H1 (cell line): Measurements from ENCODE around the gene TEX2. TPM values are rescaled to one million over a fixed set of nuclear protein-coding genes. Genes with fewer than 3 reads are reported as not detected.

ENCODE experiments used
- CTCF ChIA-PET: fragments of 300-600 bp; sonication (Branson Sonifier 250); formaldehyde crosslinking; loops from one replicate; lab custom pipeline; 2021; ENCODE audit not compliant: partially characterized antibody; lab: Charles Lee
- POLR2A ChIA-PET: fragments of 300-600 bp; sonication (Branson Sonifier 250); formaldehyde crosslinking; loops from one replicate; lab custom pipeline; 2021; ENCODE audit warnings: inconsistent platforms; ENCODE audit not compliant: partially characterized antibody; lab: Charles Lee
- DNase-seq, 2 experiments: peaks; one replicate each; pipeline versions ENCODE4 v3.0.0 to v3.0.0-alpha.2; 2010 to 2022; ENCODE audit warnings: low spot score in 2 of 2, low read depth in 1 of 2, mixed read lengths in 1 of 2
- FAIRE-seq: peaks from 2 replicates; lab custom pipeline; 2011; peaks lifted over from hg19 to GRCh38; lab: Jason Lieb, UNC
- H2AFZ ChIP-seq: 2 replicates; pipeline ENCODE4 v1.8.1; 2012; ENCODE audit warnings: low read length, inconsistent platforms
- H2AK5ac ChIP-seq: 2 replicates; pipeline ENCODE4 v1.6.1; 2013; ENCODE audit warnings: low read depth, low read length
- H2BK120ac ChIP-seq: replicated peaks from 2 replicates; pipeline ENCODE3; 2013; ENCODE audit warnings: low read depth, low read length, inconsistent platforms
- H2BK12ac ChIP-seq: 2 replicates; pipeline ENCODE4 v1.6.1; 2013; ENCODE audit warnings: low read depth, low read length
- H2BK15ac ChIP-seq: 2 replicates; pipeline ENCODE4 v1.6.1; 2013; ENCODE audit warnings: low read length
- H2BK20ac ChIP-seq: 2 replicates; pipeline ENCODE4 v1.6.1; 2013; ENCODE audit warnings: low read length
- H2BK5ac ChIP-seq: 2 replicates; pipeline ENCODE4 v1.6.1; 2013; ENCODE audit warnings: low read depth, low read length
- H3K14ac ChIP-seq: 2 replicates; pipeline ENCODE4 v1.6.1; 2013; ENCODE audit warnings: inconsistent platforms; ENCODE audit not compliant: insufficient read length
- H3K18ac ChIP-seq: 2 replicates; pipeline ENCODE4 v1.6.1; 2013; ENCODE audit warnings: low read length; ENCODE audit errors: extremely low read depth
- H3K23ac ChIP-seq: 2 replicates; pipeline ENCODE4 v1.6.1; 2013; ENCODE audit warnings: inconsistent platforms; ENCODE audit not compliant: insufficient read length
- H3K23me2 ChIP-seq: 2 replicates; pipeline ENCODE4 v1.6.1; 2013; ENCODE audit warnings: low read depth, low read length
- H3K27ac ChIP-seq: 2 replicates; pipeline ENCODE4 v1.6.1; 2011; ENCODE audit warnings: low read depth, low read length, inconsistent platforms
- H3K27me3 ChIP-seq, 4 experiments: replicated peaks in 1 of 4; 1 replicate in 1 of 4; 2 replicates in 3 of 4; pipeline versions ENCODE4 v1.6.1 to v1.8.1; 2011 to 2013; ENCODE audit warnings: low read length in 3 of 4, mild to moderate bottlenecking in 3 of 4, inconsistent platforms in 2 of 4, mixed read lengths in 2 of 4, moderate library complexity in 1 of 4; ENCODE audit not compliant: control insufficient read depth in 3 of 4, insufficient read depth in 3 of 4; ENCODE audit errors: extremely low read depth in 1 of 4
- H3K36me3 ChIP-seq, 4 experiments: 2 replicates each; pipeline versions ENCODE4 v1.6.1 to v1.8.1; 2011 to 2013; ENCODE audit warnings: mild to moderate bottlenecking in 4 of 4, low read length in 3 of 4, moderate library complexity in 2 of 4, control low read depth in 1 of 4, inconsistent platforms in 1 of 4; ENCODE audit not compliant: insufficient read depth in 4 of 4, control insufficient read depth in 2 of 4
- H3K4ac ChIP-seq: replicated peaks from 2 replicates; pipeline ENCODE3; 2013; ENCODE audit warnings: low read length, low read depth, mixed read lengths, inconsistent platforms; ENCODE audit not compliant: insufficient read length
- H3K4me1 ChIP-seq, 4 experiments: replicated peaks in 1 of 4; 1 replicate in 1 of 4; 2 replicates in 3 of 4; pipeline versions ENCODE4 v1.6.1 to v1.8.1; 2011 to 2013; ENCODE audit warnings: low read length in 3 of 4, inconsistent platforms in 2 of 4, mixed read lengths in 1 of 4; ENCODE audit not compliant: insufficient read depth in 4 of 4, control insufficient read depth in 3 of 4
- H3K4me2 ChIP-seq, 2 experiments: 2 replicates each; pipeline versions ENCODE4 v1.6.1 to v1.8.1; 2011 to 2013; ENCODE audit warnings: low read depth in 2 of 2, low read length in 2 of 2, control low read depth in 1 of 2, inconsistent platforms in 1 of 2, mild to moderate bottlenecking in 1 of 2; ENCODE audit not compliant: insufficient read depth in 1 of 2
- H3K4me3 ChIP-seq, 4 experiments: fragments of 200-600, 300-600 bp in 1 of 4; sonication (generic), shearing (Covaris generic), sonication (Bioruptor Twin) in 1 of 4; 2 replicates each; pipeline versions ENCODE4 v1.5.1 to v1.8.1; 2011 to 2016; ENCODE audit warnings: low read length in 4 of 4, low read depth in 3 of 4, control low read depth in 2 of 4, inconsistent platforms in 2 of 4, mild to moderate bottlenecking in 2 of 4, mixed read lengths in 1 of 4, moderate library complexity in 1 of 4; ENCODE audit not compliant: insufficient read depth in 2 of 4; ENCODE audit errors: extremely low read depth in 1 of 4
- H3K56ac ChIP-seq: replicated peaks from 2 replicates; pipeline ENCODE3; 2013; ENCODE audit warnings: low read depth, mild to moderate bottlenecking, mixed read lengths, low read length, inconsistent platforms; ENCODE audit not compliant: insufficient read length
- H3K79me1 ChIP-seq: 2 replicates; pipeline ENCODE4 v1.6.1; 2013; ENCODE audit warnings: low read depth, low read length, control low read depth
- H3K79me2 ChIP-seq, 2 experiments: 2 replicates each; pipeline versions ENCODE4 v1.6.1 to v1.8.1; 2012 to 2013; ENCODE audit warnings: low read length in 2 of 2, mild to moderate bottlenecking in 2 of 2, inconsistent platforms in 1 of 2; ENCODE audit not compliant: insufficient read depth in 2 of 2, control insufficient read depth in 1 of 2
- H3K9ac ChIP-seq, 4 experiments: replicated peaks in 1 of 4; 1 replicate in 1 of 4; 2 replicates in 3 of 4; pipeline versions ENCODE4 v1.6.1 to v1.8.1; 2011 to 2013; ENCODE audit warnings: low read depth in 3 of 4, low read length in 3 of 4, control low read depth in 2 of 4, mild to moderate bottlenecking in 2 of 4, moderate library complexity in 2 of 4, inconsistent platforms in 1 of 4; ENCODE audit errors: extremely low read depth in 1 of 4
- H3K9me3 ChIP-seq, 2 experiments: 2 replicates each; pipeline versions ENCODE4 v1.6.1 to v1.8.1; 2012 to 2013; ENCODE audit warnings: mild to moderate bottlenecking in 2 of 2, moderate library complexity in 2 of 2, control low read depth in 1 of 2, inconsistent platforms in 1 of 2, low read depth in 1 of 2, low read length in 1 of 2, mixed read lengths in 1 of 2; ENCODE audit not compliant: insufficient read depth in 2 of 2
- H4K20me1 ChIP-seq, 2 experiments: replicated peaks in 1 of 2; 2 replicates each; pipeline versions ENCODE3 to v1.8.1; 2011 to 2013; ENCODE audit warnings: inconsistent platforms in 2 of 2, low read length in 2 of 2, mild to moderate bottlenecking in 1 of 2; ENCODE audit not compliant: insufficient read depth in 2 of 2, control insufficient read depth in 1 of 2
- H4K5ac ChIP-seq: 2 replicates; pipeline ENCODE4 v1.6.1; 2013; ENCODE audit warnings: low read length, low read depth, mixed read lengths, inconsistent platforms; ENCODE audit not compliant: insufficient read length
- H4K8ac ChIP-seq: 2 replicates; pipeline ENCODE4 v1.8.0; 2013; ENCODE audit warnings: mild to moderate bottlenecking, moderate library complexity, low read length, inconsistent platforms; ENCODE audit not compliant: insufficient read depth; ENCODE audit errors: extremely low read depth
- H4K91ac ChIP-seq: replicated peaks from 2 replicates; pipeline ENCODE3; 2013; ENCODE audit warnings: low read length, mixed read lengths, inconsistent platforms; ENCODE audit not compliant: insufficient read length
- BRCA1 ChIP-seq: IDR thresholded peaks from 2 replicates; pipeline ENCODE4 v1.6.1; 2012; ENCODE audit warnings: low read depth, low read length, improper control_type of control experiment
- CHD2 ChIP-seq: IDR thresholded peaks from 2 replicates; pipeline ENCODE4 v1.6.1; 2012; ENCODE audit warnings: low read length, improper control_type of control experiment
- CREB1 ChIP-seq: IDR thresholded peaks from 2 replicates; pipeline ENCODE4 v1.6.1; 2012; ENCODE audit warnings: inconsistent platforms
- SIRT6 ChIP-seq: IDR thresholded peaks from one replicate; pipeline ENCODE4 v1.7.1; 2012; ENCODE audit warnings: low read length, inconsistent platforms
- WGBS, 2 experiments: shearing (Covaris generic) in 1 of 2; methylation state at CpG; one replicate each; pipeline versions ENCODE4 v1.1.6 to v1.1.7; 2013 to 2015; ENCODE audit warnings: low lambda C conversion rate in 2 of 2, mixed read lengths in 2 of 2, inconsistent platforms in 1 of 2, low coverage in 1 of 2, missing lambda C conversion rate in 1 of 2; ENCODE audit not compliant: insufficient replicate concordance in 2 of 2, insufficient coverage in 1 of 2, insufficient read length in 1 of 2; ENCODE audit errors: extremely low coverage in 1 of 2, missing lambda C conversion rate in 1 of 2; 5-methylcytosine and 5-hydroxymethylcytosine counted together
- polyA plus RNA-seq, 7 experiments: library from polyadenylated mRNA; depleted of rRNA in 3 of 7; stranded (reverse) in 5 of 7; unstranded in 2 of 7; fragments of >200 nt in 5 of 7; fragments of 200-250 nt in 2 of 7; gene quantifications; 1 replicate in 5 of 7; 2 replicates in 1 of 7; 4 replicates in 1 of 7; pipeline versions ENCODE4 v1.2.1 to v1.2.3, GENCODE V29; 2011 to 2013; ENCODE audit warnings: missing spikeins in 2 of 7, mixed read lengths in 2 of 7
- total RNA-seq: library from RNA; stranded (reverse); fragmentation: NEBNext Ultra II Directional; extraction: Animal tissue kit (Norgen Biotek cat#: 25700); gene quantifications from 2 replicates; pipeline ENCODE4 v1.2.1, GENCODE V29; 2021

Gene TEX2
- total and polyA plus RNA-seq, 2 of the 8 experiments (the other 6 are each of a cell fraction or from before 2014, with no cell fraction given): 6.1 to 15.6 TPM

DNA sequence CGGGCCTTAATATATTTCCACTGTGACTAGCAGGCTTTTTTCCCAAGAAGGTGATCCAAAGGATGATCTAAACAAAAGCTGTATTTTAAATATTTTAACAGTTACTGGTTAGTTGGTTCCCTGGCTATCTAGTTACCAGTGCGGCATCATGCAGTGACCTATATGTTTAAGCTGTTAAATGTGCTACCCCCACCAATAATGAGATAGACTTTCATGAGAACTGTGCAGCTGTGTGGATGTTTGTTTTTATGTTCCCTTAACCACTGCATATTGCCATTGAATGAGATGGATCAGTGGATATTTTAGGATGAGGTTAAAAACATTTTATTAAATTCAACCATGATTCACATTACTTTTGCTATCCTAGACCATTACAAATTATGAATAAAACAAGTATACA is 150.1 kb downstream of the TEX2 start:
- Histone ChIP-seq H3K4ac (no peak overlapping the region), H3K27ac (no peak overlapping the region), H2BK5ac (no peak overlapping the region), H4K8ac (no peak overlapping the region), H3K56ac (no peak overlapping the region), H2BK20ac (no peak overlapping the region), H2BK120ac (no peak overlapping the region), H2AK5ac (no peak overlapping the region), H3K14ac (no peak overlapping the region), H4K5ac (no peak overlapping the region), H3K18ac (no peak overlapping the region), H3K9ac (no peak overlapping the region), H3K79me2 (no peaks in the 10 kb centered on the region), H3K36me3 (no peaks in the 10 kb centered on the region), H3K27me3 (no peaks in the 10 kb centered on the region), H3K23me2 (no peaks in the 10 kb centered on the region), H2AFZ (no peak overlapping the region), H3K9me3 (no peaks in the 10 kb centered on the region), H4K20me1 (no peaks in the 10 kb centered on the region), H3K4me3 (no peak overlapping the region), H3K4me2 (no peak overlapping the region), H2BK12ac (no peak overlapping the region), H3K23ac (no peak overlapping the region), H3K79me1 (no peaks in the 10 kb centered on the region), H2BK15ac (no peak overlapping the region), H3K4me1 (peaks cover 0 to 3% (median 0%) of the 10 kb centered on the region in 4 experiments; a peak in 1 of 7 replicates), H4K91ac (no peak overlapping the region)
- FAIRE-seq: no peak
- CTCF ChIA-PET: interaction anchor here (0.6 to 0.8 kb wide), 3 partner anchors 26 to 226 kb away, joined by 3 to 4 read pairs (median 3); no protein-coding TSS in a partner anchor
- 100% methylated on average over 2 of the region's 2 CpGs; no CpG with 5 or more reads in 1 of the 2 experiments for WGBS, 2 experiments
- POLR2A ChIA-PET: interaction anchor here (0.6 to 2.0 kb wide), 3 partner anchors 33 to 502 kb away, joined by 3 to 9 read pairs (median 4); no protein-coding TSS in a partner anchor
- no peak for DNase-seq
- TF ChIP-seq SIRT6 (no peak), BRCA1 (no peak), CHD2 (no peak), CREB1 (no peak)
